Activated CD8-positive, alpha-beta memory T cell treated with anti-CD3 and anti-CD28 coated beads, Interleukin-2, amount 50 U/mL, for 4 hours (primary cell): ENCODE results near the gene PDE12.
"Not testable (repeated sequence)": the region's sequence is repeated elsewhere in the genome, so short reads cannot be mapped to it uniquely, and the experiment has no call there.

Experiments
- DNase-seq: peaks from one replicate; pipeline ENCODE4 v3.0.0-alpha.2; 2020

PDE12 gene

DNA sequence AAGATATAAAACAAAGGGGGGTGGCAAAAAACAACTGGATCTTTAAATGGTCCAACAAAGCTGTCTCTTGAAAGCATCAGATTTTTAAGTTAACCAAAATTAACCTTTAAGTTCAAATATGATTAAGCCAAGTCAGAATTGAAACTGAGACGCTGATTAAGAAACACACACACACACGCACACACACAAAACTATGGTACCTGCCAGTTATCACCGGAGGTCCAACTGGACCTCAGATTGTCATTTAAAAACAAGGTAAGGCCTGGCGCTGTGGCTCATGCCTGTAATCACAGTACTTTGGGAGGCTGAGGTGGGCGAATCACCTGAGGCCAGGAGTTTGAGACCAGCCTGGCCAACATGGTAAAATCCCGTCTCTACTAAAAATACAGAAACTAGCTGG, 30.7 kb downstream of the PDE12 start:
- no peak for DNase-seq

DNA sequence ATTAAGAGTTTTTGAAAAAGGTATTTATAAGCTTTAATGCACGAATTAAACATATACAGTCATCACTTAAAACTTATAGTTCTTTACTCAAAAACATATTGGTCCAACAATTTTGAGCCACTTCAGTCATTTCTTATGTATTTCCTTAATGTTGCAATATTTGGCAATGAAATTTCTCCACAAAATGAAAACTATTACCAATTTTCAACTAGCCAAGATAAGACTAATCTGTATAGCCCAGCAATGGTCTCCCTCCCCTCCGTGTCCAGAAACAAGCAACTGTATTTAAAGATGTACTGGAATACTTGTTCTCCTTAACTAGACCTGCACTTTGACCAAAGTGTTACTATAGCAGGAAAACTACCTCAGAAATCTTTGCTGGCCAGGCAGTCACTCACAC, 31.8 kb downstream of the PDE12 start:
- DNase-seq = no peak

DNA sequence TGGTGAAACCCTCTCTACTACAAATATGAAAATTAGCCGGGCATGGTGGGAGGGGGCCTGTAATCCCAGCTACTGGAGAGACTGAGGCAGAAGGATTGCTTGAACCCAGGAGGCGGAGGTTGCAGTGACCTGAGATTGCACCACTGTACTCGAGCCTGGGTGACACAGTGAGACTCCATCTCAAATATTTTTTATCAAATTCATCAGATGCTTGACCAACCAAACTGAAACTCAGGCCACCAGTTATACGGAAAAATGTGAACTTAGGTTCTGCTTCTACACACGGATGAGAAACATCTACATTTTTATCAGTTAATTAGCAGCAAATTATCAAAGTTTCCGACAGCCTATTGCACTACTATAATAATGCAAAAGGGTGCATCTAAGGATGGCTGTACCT, 36.2 kb downstream of the PDE12 start:
- no peak for DNase-seq

DNA sequence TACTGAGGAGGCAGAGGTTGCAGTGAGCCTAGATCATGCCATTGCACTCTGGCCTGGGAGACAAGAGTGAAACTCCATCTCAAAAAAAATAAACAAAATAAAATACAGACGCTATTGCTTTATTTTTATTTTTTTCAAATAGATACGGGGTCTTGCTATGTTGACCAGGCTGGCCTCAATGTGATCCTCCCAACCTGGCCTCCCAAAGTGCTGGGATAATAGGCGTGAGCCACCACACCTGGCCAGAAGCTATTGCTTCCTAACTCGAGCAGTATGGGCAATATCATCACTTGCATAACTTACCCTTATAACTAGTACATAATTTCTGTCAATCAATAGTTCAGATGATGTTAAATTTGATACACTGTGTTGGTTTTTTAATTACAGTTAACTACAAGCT, 38.1 kb downstream of the PDE12 start:
- no peak for DNase-seq

DNA sequence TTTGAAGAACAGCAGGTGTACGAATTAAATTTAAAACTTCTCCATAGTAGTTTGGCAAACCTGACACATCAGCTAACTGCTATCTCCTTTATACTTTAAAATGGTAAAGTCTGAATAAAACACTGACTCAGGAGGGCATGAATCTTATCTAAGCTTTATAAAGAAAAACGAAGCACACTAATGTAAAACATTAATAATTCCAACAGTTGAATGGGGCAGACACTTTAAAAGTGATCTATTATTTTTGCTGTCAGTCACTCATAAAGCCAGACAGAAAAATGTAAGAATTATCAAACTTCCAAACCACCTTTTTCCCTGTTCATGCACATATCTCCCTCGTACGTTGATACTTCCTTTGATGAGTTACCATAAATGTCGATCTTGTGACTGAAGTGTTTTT, 38.5 kb downstream of the PDE12 start:
- no peak for DNase-seq

DNA sequence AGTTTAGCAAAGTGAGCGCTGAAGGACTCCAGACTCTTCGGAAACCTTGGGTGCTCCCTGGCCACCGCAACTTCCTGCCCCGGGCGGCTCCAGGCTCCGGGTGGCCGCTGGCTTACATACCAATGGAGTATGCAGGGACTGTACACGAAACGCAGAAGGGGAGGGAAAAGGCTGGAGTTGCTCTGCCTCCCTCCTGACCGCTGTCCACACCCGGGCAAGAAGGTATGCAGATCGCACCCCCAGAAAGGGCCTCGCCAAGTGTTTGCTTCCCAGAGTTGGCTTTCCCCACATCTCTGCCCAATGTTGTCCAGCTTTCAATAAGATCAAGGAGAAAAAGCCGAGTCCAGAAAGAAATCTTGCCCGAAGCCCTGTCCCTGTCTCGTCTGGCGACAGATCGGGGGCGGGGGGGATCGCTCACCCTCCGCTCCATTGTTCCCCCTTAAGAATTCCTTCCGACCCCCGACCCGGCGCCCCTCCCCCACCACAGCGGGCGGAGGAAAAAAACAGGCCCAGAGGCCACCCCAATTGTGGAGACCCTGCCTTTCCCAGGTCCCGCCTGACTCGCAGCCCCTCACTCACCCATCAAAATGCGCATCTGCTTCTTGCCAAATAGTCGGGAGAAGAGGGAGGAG, 40.5 kb downstream of the PDE12 start:
- DNase-seq = peak; percentile 44

DNA sequence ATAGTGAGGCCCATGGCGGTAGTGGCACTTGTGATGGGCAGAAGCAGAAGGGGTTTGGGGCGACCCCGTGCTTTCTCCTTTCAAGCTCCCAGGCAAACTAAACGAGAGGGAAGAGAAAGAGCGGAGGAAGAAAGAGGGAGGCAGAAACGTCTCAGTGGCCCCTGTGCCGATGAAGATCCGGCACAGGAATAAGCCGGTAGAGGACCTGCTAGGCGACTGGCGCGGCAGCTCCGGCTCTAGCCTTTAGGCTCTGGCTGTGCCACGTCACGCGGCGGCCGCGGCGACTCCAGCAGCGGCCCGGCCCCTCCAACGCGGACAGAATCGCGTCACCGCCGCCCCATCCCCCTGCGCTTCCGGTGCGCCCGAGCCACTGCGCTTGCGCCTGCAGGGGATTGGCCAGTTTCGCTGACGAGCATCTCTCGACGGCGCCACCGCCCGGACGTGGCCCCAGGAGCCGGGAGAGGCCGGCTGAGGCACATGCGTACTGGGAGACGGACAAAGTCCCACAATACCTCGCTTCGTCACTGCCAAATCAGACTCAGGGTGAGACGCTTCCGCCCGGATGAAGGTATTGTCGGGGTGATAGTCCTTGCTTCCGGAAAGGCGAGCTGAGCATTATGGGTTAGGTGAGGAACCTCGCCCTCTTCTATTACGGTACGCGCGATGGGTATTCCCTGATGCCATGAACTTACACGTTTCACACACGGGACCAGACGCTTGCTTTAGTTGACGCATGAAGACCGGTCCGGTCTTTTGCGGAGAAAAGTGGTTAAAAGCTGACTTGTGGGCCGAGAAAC, 41.3 kb downstream of the PDE12 start, which contains the start of gene ARF4:
ARF4 (minus strand) TSS at position 218 of the 797 bp plus-strand sequence; CDS start at position 14, 204 bp downstream.
- peak; percentile 99 for DNase-seq

DNA sequence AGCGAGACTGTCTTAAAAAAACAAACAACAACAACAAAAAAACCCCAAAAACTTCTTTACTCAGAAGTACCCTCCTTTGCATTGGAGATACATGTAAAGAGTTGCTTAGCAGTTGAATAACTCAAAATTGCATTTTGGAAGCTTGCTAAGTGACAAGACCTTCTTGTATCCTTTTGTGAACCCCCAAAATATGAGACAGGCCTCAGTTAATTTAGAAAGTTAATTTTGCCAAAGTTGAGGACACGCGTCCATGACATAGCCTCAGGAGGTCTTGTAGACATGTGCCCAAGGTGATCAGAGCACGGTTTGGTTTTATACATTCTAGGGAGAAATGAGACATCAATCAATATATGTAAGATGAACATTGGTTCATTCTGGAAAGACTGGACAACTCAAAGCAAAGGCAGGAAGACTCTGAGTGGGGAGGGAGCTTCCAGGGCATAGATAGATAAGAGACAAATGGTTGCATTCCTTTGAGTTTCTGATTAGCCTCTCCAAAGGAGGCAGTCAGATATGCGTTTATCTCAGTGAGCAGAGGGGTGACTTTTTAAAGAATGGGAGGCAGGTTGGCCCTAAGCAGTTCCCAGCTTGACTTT, 42.8 kb downstream of the PDE12 start:
- DNase-seq = no peak

DNA sequence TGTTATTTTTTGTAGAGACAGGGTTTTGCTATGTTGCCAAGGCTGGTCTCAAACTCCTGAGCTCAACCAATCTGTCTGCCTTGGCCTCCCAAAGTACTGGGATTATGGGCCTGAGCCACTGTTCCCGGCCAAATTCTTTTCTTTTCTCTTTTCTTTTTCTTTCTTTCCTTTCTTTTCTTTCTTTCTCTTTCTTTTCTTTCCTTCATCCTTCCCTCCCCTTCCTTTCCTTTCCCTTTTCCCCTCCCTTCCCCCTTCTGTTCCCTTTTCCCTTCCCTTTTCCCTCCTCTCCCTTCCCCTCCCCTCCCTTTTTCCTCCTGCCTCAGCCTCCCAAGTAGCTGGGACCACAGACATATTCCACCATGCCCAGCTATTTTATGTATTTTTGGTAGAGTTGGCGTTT, 44.1 kb downstream of the PDE12 start:
- DNase-seq = no peak

DNA sequence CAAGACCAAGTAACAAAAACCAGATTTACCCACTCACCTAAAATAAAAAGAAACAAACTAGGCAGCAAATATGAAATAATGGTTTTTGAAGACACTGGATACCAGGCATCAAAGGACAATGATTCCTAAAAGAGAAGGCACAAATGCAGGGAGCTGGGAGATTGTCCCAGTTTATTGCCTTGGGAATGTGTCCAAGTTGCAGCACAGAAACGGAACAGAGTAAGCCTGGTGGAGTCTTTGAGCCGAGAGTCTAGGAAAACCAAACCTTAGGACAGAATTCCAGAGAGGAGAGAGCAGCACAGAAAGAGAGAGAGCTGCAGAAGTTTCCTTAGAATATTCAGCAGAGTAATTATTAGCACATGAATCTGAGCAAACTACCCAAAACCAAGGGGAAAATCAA, 48.9 kb downstream of the PDE12 start:
- DNase-seq = no peak

DNA sequence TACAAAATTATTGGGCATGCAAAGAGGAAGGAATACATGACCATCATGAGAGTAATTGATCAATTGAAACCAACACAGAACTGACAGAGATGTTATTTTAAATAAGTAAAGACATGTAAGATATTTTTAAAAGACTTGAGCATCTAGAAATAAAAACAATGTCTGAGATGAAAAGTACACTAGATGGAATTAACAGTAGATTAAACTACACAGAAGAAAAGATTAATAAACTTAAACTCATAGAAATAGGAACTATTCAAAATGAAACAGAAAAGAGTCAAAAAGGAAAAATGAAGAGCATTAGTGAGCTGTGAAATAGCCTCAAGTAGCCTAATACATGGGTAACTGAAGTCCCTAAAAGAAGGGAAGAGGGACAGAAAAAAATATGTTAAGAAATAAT, 49.6 kb downstream of the PDE12 start:
- DNase-seq = no peak

DNA sequence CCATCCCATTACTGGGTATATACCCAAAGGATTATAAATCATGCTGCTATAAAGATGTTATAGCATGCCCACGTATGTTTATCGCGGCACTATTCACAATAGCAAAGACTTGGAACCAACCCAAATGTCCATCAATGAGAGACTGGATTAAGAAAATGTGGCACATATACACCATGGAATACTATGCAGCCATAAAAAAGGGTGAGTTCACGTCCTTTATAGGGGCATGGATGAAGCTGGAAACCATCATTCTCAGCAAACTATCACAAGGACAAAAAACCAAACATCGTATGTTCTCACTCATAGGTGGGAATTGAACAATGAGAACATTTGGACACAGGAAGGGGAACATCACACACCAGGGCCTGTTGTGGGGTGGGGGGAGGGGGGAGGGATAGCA, 55.8 kb downstream of the PDE12 start:
- DNase-seq = not testable (repeated sequence)

DNA sequence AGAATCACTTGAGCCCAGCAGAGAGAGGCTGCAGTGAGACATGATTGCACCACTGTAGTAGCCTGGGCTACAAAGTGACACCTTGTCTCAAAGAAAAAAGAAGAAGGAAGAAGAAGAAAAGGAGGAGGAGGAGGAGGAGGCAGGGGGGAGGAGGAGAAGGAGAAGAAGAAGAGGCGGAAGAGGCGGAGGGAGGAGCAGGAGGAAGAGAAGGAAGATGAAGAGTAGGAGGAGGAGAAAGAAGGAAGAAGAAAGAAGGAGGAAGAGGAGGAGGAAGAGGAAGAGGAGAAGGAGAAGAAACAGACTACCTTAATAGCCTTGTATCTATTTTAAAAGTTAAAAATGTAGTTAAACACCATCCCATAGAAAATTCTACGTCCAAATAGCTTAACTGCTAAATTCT, 60.2 kb downstream of the PDE12 start:
- DNase-seq = no peak
